Kidney (tissue), 14 donors: Measurements from ENCODE around the gene ESR2. TPM values are rescaled to one million over a fixed set of nuclear protein-coding genes. Genes with fewer than 3 reads are reported as not detected.
"Not testable (repeated sequence)": the region's sequence is repeated elsewhere in the genome, so short reads cannot be mapped to it uniquely, and the experiment has no call there.

Source experiments
- DNase-seq, 5 donors: peaks; one replicate each; pipeline ENCODE4 v3.0.0-alpha.2; 2013 to 2020
- FAIRE-seq: peaks from 2 replicates; lab custom pipeline; 2012; peaks lifted over from hg19 to GRCh38; lab: Jason Lieb, UNC
- H3K27ac ChIP-seq, 2 donors: one replicate each; pipeline ENCODE4 v1.7.0; 2013; ENCODE audit warnings: low read depth in 2 of 2, low read length in 2 of 2, inconsistent platforms in 1 of 2
- H3K27me3 ChIP-seq: one replicate; pipeline ENCODE4 v1.7.1; 2013; ENCODE audit warnings: low read length, inconsistent platforms; ENCODE audit not compliant: control insufficient read depth, insufficient read depth
- H3K36me3 ChIP-seq, 3 donors: one replicate each; pipeline versions ENCODE4 v1.7.0 to v1.7.1; 2013; ENCODE audit warnings: low read length in 3 of 3, control low read depth in 1 of 3, inconsistent platforms in 1 of 3; ENCODE audit not compliant: insufficient read depth in 3 of 3, control insufficient read depth in 2 of 3
- H3K4me1 ChIP-seq, 3 donors: one replicate each; pipeline versions ENCODE4 v1.7.0 to v1.7.1; 2013; ENCODE audit warnings: low read length in 3 of 3, inconsistent platforms in 1 of 3, low read depth in 1 of 3; ENCODE audit not compliant: control insufficient read depth in 2 of 3, insufficient read depth in 2 of 3
- H3K4me3 ChIP-seq, 3 donors: one replicate each; pipeline versions ENCODE4 v1.7.0 to v1.8.1; 2013; ENCODE audit warnings: low read length in 3 of 3, control low read depth in 1 of 3, inconsistent platforms in 1 of 3
- H3K9ac ChIP-seq, 3 donors: one replicate each; pipeline versions ENCODE4 v1.7.0 to v1.7.1; 2013; ENCODE audit warnings: low read length in 3 of 3, control low read depth in 1 of 3, inconsistent platforms in 1 of 3
- H3K9me3 ChIP-seq, 3 donors: one replicate each; pipeline versions ENCODE4 v1.7.0 to v1.7.1; 2013; ENCODE audit warnings: low read length in 3 of 3, control low read depth in 1 of 3, inconsistent platforms in 1 of 3; ENCODE audit not compliant: control insufficient read depth in 2 of 3, insufficient read depth in 1 of 3
- intact Hi-C: fragments of 100-400 bp; cut with DNase I; formaldehyde crosslinking; loops from one replicate; pipeline ENCODE4 v1.11.1; 2022
- polyA plus RNA-seq: library from polyadenylated mRNA; stranded (reverse); fragments of 350-450 nt; fragmentation: Illumina TruSeq; extraction: RNeasy Lipid Tissue Mini Kit (QIAGEN cat#74804); gene quantifications from one replicate; pipeline ENCODE4 v1.2.3, GENCODE V29; 2014; ENCODE audit warnings: low read depth, low replicate concordance; ENCODE audit not compliant: insufficient read depth
- total RNA-seq: library from RNA; stranded (reverse); fragmentation: NEBNext Ultra II Directional; extraction: Animal tissue kit (Norgen Biotek cat#: 25700); gene quantifications from one replicate; pipeline ENCODE4 v1.2.1, GENCODE V29; 2021
- TF ChIP-seq, protein P1 (sequence below): IDR thresholded peaks from 3 replicates; pipeline ENCODE4 v1.5.1; 2012; ENCODE audit warnings: mild to moderate bottlenecking, moderate library complexity, borderline replicate concordance; ENCODE audit not compliant: insufficient read depth; ENCODE audit errors: extremely low read depth
- donor health status: control.
- donor health status: control.
- donor health status: control.
- donor health status: control.
- donor health status: control.
- donor health status: DM: yes; HTN: yes; CAD: no.
- donor health status: Normal renal cell carcinoma (clear cell type).

Gene ESR2
- total and polyA plus RNA-seq, 2 donors from 2014 or later: 2.5 TPM; not detected in 1

DNA sequence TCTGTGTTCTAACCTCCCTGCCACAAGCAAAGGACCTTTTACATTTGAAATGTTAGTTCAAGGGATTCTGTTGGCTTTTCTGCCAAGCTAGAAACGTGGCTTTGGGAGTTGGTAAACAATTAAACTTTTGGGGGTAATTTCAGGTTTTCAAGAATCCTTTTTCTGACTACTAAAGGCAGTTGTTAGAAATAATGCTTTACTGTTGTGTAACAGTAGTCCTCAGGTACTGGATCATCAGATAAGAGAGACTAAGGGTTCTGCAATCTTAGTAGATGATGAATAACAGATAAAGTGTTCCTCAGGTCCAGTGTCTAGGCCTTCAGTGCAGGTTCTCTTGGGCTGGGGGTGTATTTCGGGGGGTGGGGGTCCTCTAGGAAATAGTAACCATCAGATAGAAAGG lies 249.1 kb downstream of the ESR2 start:
- H3K9ac ChIP-seq: no peak overlapping the region
- TF ChIP-seq, protein P1, sequence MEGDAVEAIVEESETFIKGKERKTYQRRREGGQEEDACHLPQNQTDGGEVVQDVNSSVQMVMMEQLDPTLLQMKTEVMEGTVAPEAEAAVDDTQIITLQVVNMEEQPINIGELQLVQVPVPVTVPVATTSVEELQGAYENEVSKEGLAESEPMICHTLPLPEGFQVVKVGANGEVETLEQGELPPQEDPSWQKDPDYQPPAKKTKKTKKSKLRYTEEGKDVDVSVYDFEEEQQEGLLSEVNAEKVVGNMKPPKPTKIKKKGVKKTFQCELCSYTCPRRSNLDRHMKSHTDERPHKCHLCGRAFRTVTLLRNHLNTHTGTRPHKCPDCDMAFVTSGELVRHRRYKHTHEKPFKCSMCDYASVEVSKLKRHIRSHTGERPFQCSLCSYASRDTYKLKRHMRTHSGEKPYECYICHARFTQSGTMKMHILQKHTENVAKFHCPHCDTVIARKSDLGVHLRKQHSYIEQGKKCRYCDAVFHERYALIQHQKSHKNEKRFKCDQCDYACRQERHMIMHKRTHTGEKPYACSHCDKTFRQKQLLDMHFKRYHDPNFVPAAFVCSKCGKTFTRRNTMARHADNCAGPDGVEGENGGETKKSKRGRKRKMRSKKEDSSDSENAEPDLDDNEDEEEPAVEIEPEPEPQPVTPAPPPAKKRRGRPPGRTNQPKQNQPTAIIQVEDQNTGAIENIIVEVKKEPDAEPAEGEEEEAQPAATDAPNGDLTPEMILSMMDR: no peak
- no peaks in the 10 kb centered on the region for H3K9me3 ChIP-seq
- no peaks in the 10 kb centered on the region for H3K27me3 ChIP-seq
- H3K4me1 ChIP-seq: no peaks in the 10 kb centered on the region
- peaks cover 0 to 33% (median 7%) of the 10 kb centered on the region in 3 donors for H3K36me3 ChIP-seq
- no peak overlapping the region for H3K4me3 ChIP-seq
- DNase-seq (no peak), FAIRE-seq (no peak)
- no peak overlapping the region for H3K27ac ChIP-seq
- intact Hi-C loops: no loop called here

DNA sequence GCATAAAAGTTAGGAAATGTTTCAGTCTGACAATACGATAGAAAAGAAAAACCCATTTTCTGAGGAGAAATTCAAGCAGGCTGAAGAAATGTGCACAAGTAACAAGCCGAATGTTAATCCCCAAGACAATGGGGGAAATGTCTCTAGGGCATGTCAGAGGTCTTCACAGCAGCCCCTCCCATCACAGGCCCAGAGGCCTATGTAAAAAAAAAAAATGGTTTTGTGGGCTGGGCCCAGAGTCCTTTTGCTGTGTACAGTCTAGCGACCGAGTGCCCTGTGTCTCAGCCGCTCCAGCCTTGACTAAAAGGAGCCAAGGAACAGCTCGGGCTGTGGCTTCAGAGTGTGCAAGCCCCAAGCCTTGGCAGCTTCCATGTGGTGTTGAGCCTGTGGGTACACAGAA lies 250.9 kb downstream of the ESR2 start:
- H3K27ac ChIP-seq, H3K4me3 ChIP-seq, H3K9me3 ChIP-seq, H3K9ac ChIP-seq, intact Hi-C loops, H3K27me3 ChIP-seq, H3K4me1 ChIP-seq, DNase-seq, FAIRE-seq: not testable (repeated sequence)
- peaks cover 2 to 27% (median 6%) of the 10 kb centered on the region in 3 donors for H3K36me3 ChIP-seq

DNA sequence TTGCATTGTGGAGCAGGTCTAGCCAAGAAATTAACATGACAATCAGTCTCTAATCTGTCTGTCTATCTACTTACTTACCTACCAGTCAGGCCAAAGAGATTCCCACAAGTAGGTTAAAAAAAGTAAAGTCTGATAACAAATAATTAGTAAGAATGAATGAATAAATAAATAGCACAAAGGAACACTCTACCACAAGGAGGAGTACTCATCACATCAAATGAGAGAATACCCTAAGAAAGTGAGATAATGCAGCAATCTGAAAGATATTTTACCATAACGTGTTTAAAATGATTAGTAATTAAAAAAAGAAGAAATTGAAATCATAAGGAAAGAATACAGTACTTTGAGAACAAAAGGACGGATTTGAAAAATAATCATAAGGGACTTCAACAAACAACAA lies 254.1 kb downstream of the ESR2 start:
- intact Hi-C loops: no loop called here
- H3K27ac ChIP-seq: no peak overlapping the region
- TF ChIP-seq, protein P1: no peak

DNA sequence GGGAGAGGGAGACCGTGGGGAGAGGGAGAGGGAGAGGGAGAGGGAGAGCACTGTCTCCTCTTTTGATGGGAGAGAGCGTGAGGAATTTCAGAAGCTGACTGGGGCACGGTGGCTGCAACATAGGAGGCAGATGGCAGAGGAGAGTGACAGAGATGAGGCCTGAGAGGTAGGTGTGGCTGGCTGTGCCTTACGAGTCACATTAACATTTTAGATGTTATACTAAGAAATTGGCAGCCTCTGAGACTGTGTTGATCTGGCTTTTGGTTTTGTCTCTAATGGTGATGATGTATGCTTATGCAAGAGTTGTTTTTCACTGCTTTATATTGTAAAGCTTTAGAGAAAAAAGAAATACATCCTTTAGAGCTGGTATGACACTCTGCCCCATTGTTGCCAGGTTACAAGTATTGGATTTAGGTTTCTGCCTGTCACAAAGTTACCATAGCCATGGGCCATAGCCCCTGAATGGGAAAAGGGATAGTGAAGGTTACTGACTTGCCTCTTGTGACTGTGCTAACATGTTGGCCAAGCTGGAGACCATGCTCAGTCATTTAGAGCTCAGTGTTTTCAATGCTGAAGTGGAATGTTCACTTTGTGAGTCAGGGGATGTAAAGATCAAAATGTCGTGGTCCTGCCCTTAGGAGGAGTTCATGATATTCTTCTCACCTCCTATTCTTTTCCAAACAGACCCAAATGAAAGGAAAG lies 255.2 kb downstream of the ESR2 start:
- Histone ChIP-seq H3K27ac (no peak overlapping the region), H3K36me3 (peaks cover 2 to 17% (median 4%) of the 10 kb centered on the region in 3 donors), H3K27me3 (no peaks in the 10 kb centered on the region), H3K4me1 (peaks cover 0 to 3% (median 0%) of the 10 kb centered on the region in 3 donors), H3K4me3 (no peak overlapping the region), H3K9ac (no peak overlapping the region), H3K9me3 (no peaks in the 10 kb centered on the region)
- DNase-seq: no peak
- intact Hi-C loops: no loop called here
- TF ChIP-seq, protein P1: no peak
- no peak for FAIRE-seq

More for the DNA sequence above, 254.1 kb downstream of the ESR2 start:
- Histone ChIP-seq H3K4me1 (peaks cover 0 to 2% (median 0%) of the 10 kb centered on the region in 3 donors), H3K27me3 (no peaks in the 10 kb centered on the region), H3K9me3 (no peaks in the 10 kb centered on the region), H3K36me3 (peaks cover 2 to 15% (median 4%) of the 10 kb centered on the region in 3 donors), H3K9ac (no peak overlapping the region), H3K4me3 (no peak overlapping the region)
- FAIRE-seq (no peak), DNase-seq (no peak)

DNA sequence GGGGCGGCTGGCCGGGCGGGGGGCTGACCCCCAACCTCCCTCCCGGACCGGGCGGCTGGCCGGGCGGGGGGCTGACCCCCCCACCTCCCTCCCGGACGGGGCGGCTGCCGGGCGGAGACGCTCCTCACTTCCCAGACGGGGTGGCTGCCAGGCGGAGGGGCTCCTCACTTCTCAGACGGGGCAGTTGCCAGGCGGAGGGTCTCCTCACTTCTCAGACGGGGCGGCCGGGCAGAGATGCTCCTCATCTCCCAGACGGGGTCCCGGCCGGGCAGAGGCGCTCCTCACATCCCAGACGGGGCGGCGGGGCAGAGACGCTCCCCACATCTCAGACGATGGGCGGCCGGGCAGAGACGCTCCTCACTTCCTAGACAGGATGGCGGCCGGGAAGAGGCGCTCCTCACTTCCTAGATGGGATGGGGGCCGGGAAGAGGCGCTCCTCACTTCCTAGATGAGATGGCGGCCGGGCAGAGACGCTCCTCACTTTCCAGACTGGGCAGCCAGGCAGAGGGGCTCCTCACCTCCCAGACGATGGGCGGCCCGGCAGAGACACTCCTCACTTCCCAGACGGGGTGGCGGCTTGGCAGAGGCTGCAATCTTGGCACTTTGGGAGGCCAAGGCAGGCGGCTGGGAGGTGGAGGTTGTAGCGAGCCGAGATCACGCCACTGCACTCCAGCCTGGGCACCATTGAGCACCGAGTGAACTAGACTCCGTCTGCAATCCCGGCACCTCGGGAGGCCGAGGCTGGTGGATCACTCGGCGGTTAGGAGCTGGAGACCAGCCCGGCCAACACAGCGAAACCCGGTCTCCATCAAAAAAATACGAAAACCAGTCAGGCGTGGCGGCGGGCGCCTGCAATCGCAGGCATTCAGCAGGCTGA lies 256.1 kb downstream of the ESR2 start:
- not testable (repeated sequence) for H3K27me3 ChIP-seq

More for the DNA sequence above, 256.1 kb downstream of the ESR2 start:
- H3K9ac ChIP-seq, H3K9me3 ChIP-seq, intact Hi-C loops, H3K4me1 ChIP-seq, H3K27ac ChIP-seq, H3K4me3 ChIP-seq, FAIRE-seq: not testable (repeated sequence)
- peak in 1 of 5 donors; percentile 61 for DNase-seq
- peaks cover 2 to 17% (median 4%) of the 10 kb centered on the region in 3 donors for H3K36me3 ChIP-seq
